ENCODE data around the gene CLEC20A.

CLEC20A gene

GRCh38 chr1:178470411-178470960 lies 26.3 kb downstream of the CLEC20A start:
- DNase-seq (ENCODE audit: low read depth), result no peak

GRCh38 chr1:178467837-178468236 lies 28.9 kb downstream of the CLEC20A start:
- DNase-seq (ENCODE audit: low read depth), result no peak

- no peak for DNase-seq (ENCODE audit: low read depth)
These were observed 31.8 kb downstream of the CLEC20A start for GRCh38 chr1:178465011-178465410.

GRCh38 chr1:178464566-178464965 lies 32.2 kb downstream of the CLEC20A start:
- DNase-seq (ENCODE audit: low read depth), result no peak

GRCh38 chr1:178464141-178464540 lies 32.6 kb downstream of the CLEC20A start:
- DNase-seq (ENCODE audit: low read depth), result no peak

- no peak for DNase-seq (ENCODE audit: low read depth)
These were observed 35.1 kb downstream of the CLEC20A start for GRCh38 chr1:178461701-178462100.

- DNase-seq (ENCODE audit: low read depth), result no peak
These were observed 35.7 kb downstream of the CLEC20A start for GRCh38 chr1:178461104-178461503.

- no peak for DNase-seq (ENCODE audit: low read depth)
These were observed 38.6 kb downstream of the CLEC20A start for GRCh38 chr1:178458203-178458602.

GRCh38 chr1:178457651-178458050 lies 39.1 kb downstream of the CLEC20A start:
- DNase-seq (ENCODE audit: low read depth), result no peak

GRCh38 chr1:178456472-178456871 lies 40.3 kb downstream of the CLEC20A start:
- DNase-seq (ENCODE audit: low read depth), result no peak

GRCh38 chr1:178452013-178452412 lies 44.8 kb downstream of the CLEC20A start:
- DNase-seq (ENCODE audit: low read depth), result no peak

GRCh38 chr1:178451529-178451928 lies 45.2 kb downstream of the CLEC20A start:
- DNase-seq (ENCODE audit: low read depth), result no peak

- no peak for DNase-seq (ENCODE audit: low read depth)
These were observed 45.9 kb downstream of the CLEC20A start for GRCh38 chr1:178450871-178451270.

- DNase-seq (ENCODE audit: low read depth), result no peak
These were observed 53.8 kb downstream of the CLEC20A start for GRCh38 chr1:178442925-178443324.

- DNase-seq (ENCODE audit: low read depth), result no peak
These were observed 58.3 kb downstream of the CLEC20A start for GRCh38 chr1:178438432-178438831.

- DNase-seq (ENCODE audit: low read depth), result no peak
These were observed 59.9 kb downstream of the CLEC20A start for GRCh38 chr1:178436899-178437298.

GRCh38 chr1:178434899-178435435 lies 61.8 kb downstream of the CLEC20A start:
- no peak for DNase-seq (ENCODE audit: low read depth)

GRCh38 chr1:178434360-178434759 lies 62.4 kb downstream of the CLEC20A start:
- no peak for DNase-seq (ENCODE audit: low read depth)
